Panc1 (cell line): ENCODE data around the gene BSX. TPM values are rescaled to one million over a fixed set of nuclear protein-coding genes. Genes with fewer than 3 reads are reported as not detected.

Source experiments
- ATAC-seq: fragments of 200-7000 bp; cut with Tn5 transposase; 2 replicates; pipeline ENCODE4 v1.9.1; 2020; ENCODE audit warnings: mild to moderate bottlenecking, moderate library complexity
- BruUV-seq: library from RNA; stranded (reverse); fragments of 400-500 nt; replicated peaks from 2 replicates; lab custom pipeline; 2021; lab: Mats Ljungman, UMichigan
- CTCF ChIA-PET: fragments of 300-600 bp; sonication (Branson Sonifier 250); formaldehyde crosslinking; loops from one replicate; lab custom pipeline; 2022; ENCODE audit warnings: antibody characterized with exemption; lab: Charles Lee
- POLR2A ChIA-PET: fragments of 300-600 bp; sonication (Branson Sonifier 250); formaldehyde crosslinking; loops from one replicate; lab custom pipeline; 2022; ENCODE audit warnings: antibody characterized with exemption; lab: Charles Lee
- DNase-seq: peaks from one replicate; pipeline ENCODE4 v3.0.0-alpha.2; 2010; ENCODE audit warnings: low read depth, low spot score
- H3K27ac ChIP-seq: 2 replicates; pipeline ENCODE4 v1.5.1; 2011; ENCODE audit warnings: mild to moderate bottlenecking, low read length, inconsistent platforms
- H3K27me3 ChIP-seq: fragments of 200-500 bp; sonication (Bioruptor generic); 2 replicates; pipeline ENCODE4 v1.6.0; 2014; ENCODE audit warnings: low read length, inconsistent platforms; ENCODE audit not compliant: control insufficient read depth, insufficient read depth
- H3K36me3 ChIP-seq: fragments of 200-500 bp; sonication (Bioruptor generic); 2 replicates; pipeline ENCODE4 v1.5.1; 2014; ENCODE audit warnings: inconsistent platforms, mild to moderate bottlenecking, low read length, moderate library complexity; ENCODE audit not compliant: control insufficient read depth, insufficient read depth
- H3K4me1 ChIP-seq: 2 replicates; pipeline ENCODE4 v1.5.1; 2011; ENCODE audit warnings: inconsistent platforms, mild to moderate bottlenecking, low read length, moderate library complexity; ENCODE audit not compliant: control insufficient read depth, insufficient read depth
- H3K4me3 ChIP-seq, 2 experiments: 2 replicates each; pipeline ENCODE4 v1.5.1; 2011 to 2012; ENCODE audit warnings: low read depth in 2 of 2, low read length in 2 of 2, mild to moderate bottlenecking in 2 of 2, inconsistent platforms in 1 of 2, moderate library complexity in 1 of 2
- H3K9me3 ChIP-seq: fragments of 200-500 bp; sonication (Bioruptor generic); 2 replicates; pipeline ENCODE4 v1.5.1; 2014; ENCODE audit warnings: low read depth, mild to moderate bottlenecking, inconsistent platforms, low read length, moderate library complexity; ENCODE audit not compliant: control insufficient read depth, insufficient read depth
- CTCF ChIP-seq: fragments of 450-650 bp; IDR thresholded peaks from 2 replicates; pipeline ENCODE4 v1.5.1; 2017; ENCODE audit warnings: mild to moderate bottlenecking
- REST ChIP-seq, 2 experiments: IDR thresholded peaks; 2 replicates each; pipeline ENCODE4 v1.6.1; 2011 to 2012; ENCODE audit warnings: low read depth in 2 of 2, control low read depth in 1 of 2, low read length in 1 of 2, mild to moderate bottlenecking in 1 of 2, moderate library complexity in 1 of 2; ENCODE audit not compliant: insufficient read depth in 1 of 2
- in situ Hi-C: cut with HindIII; loops from 2 replicates; pipeline ENCODE4 v1.10.0; 2016; ENCODE audit warnings: low sequenced_read_pairs, low pct_unique_long_range_greater_than_20kb
- intact Hi-C: fragments of 100-400 bp; cut with micrococcal nuclease; formaldehyde crosslinking; loops from one replicate; pipeline ENCODE4 v1.10.0; 2022; ENCODE audit not compliant: unreplicated experiment
- total RNA-seq: library from RNA; stranded (reverse); gene quantifications from one replicate; pipeline ENCODE4 v1.2.1, GENCODE V29; 2021; ENCODE audit not compliant: unreplicated experiment

The BSX gene
- total RNA-seq, 1 experiment from 2014 or later = not detected

- POLR2A ChIA-PET = interaction anchor here (0.7 to 1.2 kb wide), 2 partner anchors 9 to 164 kb away, joined by 3 to 4 read pairs; no protein-coding TSS in a partner anchor
- TF ChIP-seq REST (IDR thresholded peaks at IDR 0.05; ENCODE audit: insufficient read depth in 1 of 2, low read depth in 2 of 2, low read length in 1 of 2) = no peak
- TF ChIP-seq CTCF = peak; percentile 82
- peak; percentile 64 for ATAC-seq
- in situ Hi-C loops = no loop called here
- H3K9me3 ChIP-seq = no peaks in the 10 kb centered on the region
- no peaks in the 10 kb centered on the region for H3K36me3 ChIP-seq
- H3K27me3 ChIP-seq = no peaks in the 10 kb centered on the region
- intact Hi-C loops = no loop called here
- CTCF ChIA-PET = interaction anchor here (0.5 to 1.1 kb wide), 10 partner anchors 32 to 363 kb away, joined by 3 to 15 read pairs (median 4); no protein-coding TSS in a partner anchor
- peaks cover 5% of the 10 kb centered on the region; the same call in 1 of the 2 replicates for H3K4me1 ChIP-seq
- BruUV-seq = no TSS peak
- H3K4me3 ChIP-seq = no peak overlapping the region
- no peak overlapping the region for H3K27ac ChIP-seq
- no peak for DNase-seq
These were observed 39.3 kb upstream of the BSX start for GRCh38 chr11:123020968-123021367.

GRCh38 chr11:123018702-123019101 is 37.1 kb upstream of the BSX start:
- in situ Hi-C loops (no loop called here), intact Hi-C loops (no loop called here)
- Histone ChIP-seq H3K36me3 (no peaks in the 10 kb centered on the region), H3K27ac (no peak overlapping the region), H3K27me3 (no peaks in the 10 kb centered on the region), H3K4me1 (peaks cover 5% of the 10 kb centered on the region; the same call in 1 of the 2 replicates), H3K4me3 (no peak overlapping the region), H3K9me3 (no peaks in the 10 kb centered on the region)
- no peak for ATAC-seq
- no peak for TF ChIP-seq REST (IDR thresholded peaks at IDR 0.05; ENCODE audit: insufficient read depth in 1 of 2, low read depth in 2 of 2, low read length in 1 of 2)
- CTCF ChIA-PET = no interaction called here
- POLR2A ChIA-PET = no interaction called here
- DNase-seq = no peak
- no TSS peak for BruUV-seq
